DMS79 treated with DMSO at 0.1 percent for 48 hours (cell line): ENCODE measurements around the gene A1CF.
"Not testable (repeated sequence)": the region's sequence is repeated elsewhere in the genome, so short reads cannot be mapped to it uniquely, and the experiment has no call there.

Experiments used
- DNase-seq: peaks from one replicate; lab custom pipeline; 2025; lab: John Stamatoyannopoulos, UW

The A1CF gene

GRCh38 chr10:50885097-50885859, at the start of gene A1CF:
Gene A1CF (minus strand): TSS chr10:50885627. CDS start chr10:50859940, 25,687 bp downstream.
- no peak for DNase-seq

GRCh38 chr10:50931948-50932431, 46.6 kb upstream of the A1CF start:
- no peak for DNase-seq

- no peak for DNase-seq
Measured at GRCh38 chr10:50929670-50930069, 44.2 kb upstream of the A1CF start.

- DNase-seq, result no peak
Measured at GRCh38 chr10:50928190-50928552, 42.7 kb upstream of the A1CF start.

- DNase-seq, result no peak
Measured at GRCh38 chr10:50927522-50928189, 42.2 kb upstream of the A1CF start.

- DNase-seq, result not testable (repeated sequence)
Measured at GRCh38 chr10:50923471-50923870, 38.0 kb upstream of the A1CF start.

- DNase-seq, result no peak
Measured at GRCh38 chr10:50919010-50919409, 33.6 kb upstream of the A1CF start.

- no peak for DNase-seq
Measured at GRCh38 chr10:50918529-50918928, 33.1 kb upstream of the A1CF start.

- DNase-seq, result no peak
Measured at GRCh38 chr10:50917486-50917885, 32.1 kb upstream of the A1CF start.

GRCh38 chr10:50909334-50910014, 24.0 kb upstream of the A1CF start:
- DNase-seq, result no peak

GRCh38 chr10:50908366-50908765, 22.9 kb upstream of the A1CF start:
- DNase-seq, result no peak

GRCh38 chr10:50905797-50906196, 20.4 kb upstream of the A1CF start:
- DNase-seq, result not testable (repeated sequence)

GRCh38 chr10:50896721-50897120, 11.3 kb upstream of the A1CF start:
- no peak for DNase-seq

GRCh38 chr10:50894312-50894711, 8.9 kb upstream of the A1CF start:
- no peak for DNase-seq

- no peak for DNase-seq
Measured at GRCh38 chr10:50892467-50892866, 7.0 kb upstream of the A1CF start.

GRCh38 chr10:50884302-50884701, 1.1 kb downstream of the A1CF start:
- DNase-seq, result no peak

- no peak for DNase-seq
Measured at GRCh38 chr10:50883629-50884028, 1.8 kb downstream of the A1CF start.

GRCh38 chr10:50882540-50882983, 2.9 kb downstream of the A1CF start:
- no peak for DNase-seq

GRCh38 chr10:50881046-50881445, 4.4 kb downstream of the A1CF start:
- not testable (repeated sequence) for DNase-seq

GRCh38 chr10:50876429-50876828, 9.0 kb downstream of the A1CF start:
- DNase-seq, result no peak

- no peak for DNase-seq
Measured at GRCh38 chr10:50874723-50875122, 10.7 kb downstream of the A1CF start.

GRCh38 chr10:50866317-50866716, 19.1 kb downstream of the A1CF start:
- no peak for DNase-seq

- no peak for DNase-seq
Measured at GRCh38 chr10:50862719-50863118, 22.7 kb downstream of the A1CF start.
